GM18502 (cell line): ENCODE data around the gene SSBP3.

Experiments used
- ATAC-seq: cut with Tn5 transposase; IDR thresholded peaks from one replicate; pipeline ENCODE4 v1.9.1; 2021; ENCODE audit warnings: mild to moderate bottlenecking; ENCODE audit not compliant: unreplicated experiment, poor library complexity

The SSBP3 gene

DNA sequence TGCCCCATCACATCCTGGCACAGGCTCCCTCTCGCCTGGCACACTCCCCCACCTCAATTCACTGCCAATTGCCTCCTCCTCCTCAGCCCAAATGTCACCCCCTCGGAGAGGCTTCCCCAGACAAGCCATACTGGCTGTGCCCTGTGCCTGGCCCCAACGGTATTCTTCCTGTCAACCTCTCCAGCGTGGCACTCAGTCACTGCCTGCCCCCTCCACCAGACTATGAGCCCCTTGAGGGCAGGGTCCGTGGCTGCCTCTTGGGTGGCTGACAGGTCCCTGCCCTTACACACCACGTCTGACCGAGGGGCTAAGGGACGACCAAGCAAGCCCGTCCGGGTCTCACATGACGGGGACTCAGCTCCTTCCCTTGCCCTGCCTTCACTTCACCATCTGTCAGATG, 131.3 kb downstream of the SSBP3 start:
- no peak for ATAC-seq

DNA sequence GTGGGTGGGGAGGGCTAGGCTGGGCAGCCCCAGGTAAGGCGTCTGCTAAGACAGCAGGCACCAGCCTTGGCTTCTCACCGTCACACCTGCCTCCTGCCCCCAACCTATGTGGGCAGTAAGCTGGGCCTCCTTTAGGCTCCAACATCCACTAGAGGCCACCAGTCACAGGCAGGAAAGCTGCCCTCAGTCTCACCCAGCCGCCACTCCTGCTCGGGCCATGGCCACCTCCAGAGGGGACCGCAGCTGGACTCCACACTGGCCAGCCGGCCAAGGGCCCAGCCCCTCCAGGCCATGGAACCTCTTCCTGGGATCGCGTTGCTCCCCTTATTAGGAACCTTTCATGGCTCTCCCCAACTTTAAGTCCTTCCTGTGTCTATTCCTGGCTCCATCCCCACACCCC, 131.7 kb downstream of the SSBP3 start:
- no peak for ATAC-seq

DNA sequence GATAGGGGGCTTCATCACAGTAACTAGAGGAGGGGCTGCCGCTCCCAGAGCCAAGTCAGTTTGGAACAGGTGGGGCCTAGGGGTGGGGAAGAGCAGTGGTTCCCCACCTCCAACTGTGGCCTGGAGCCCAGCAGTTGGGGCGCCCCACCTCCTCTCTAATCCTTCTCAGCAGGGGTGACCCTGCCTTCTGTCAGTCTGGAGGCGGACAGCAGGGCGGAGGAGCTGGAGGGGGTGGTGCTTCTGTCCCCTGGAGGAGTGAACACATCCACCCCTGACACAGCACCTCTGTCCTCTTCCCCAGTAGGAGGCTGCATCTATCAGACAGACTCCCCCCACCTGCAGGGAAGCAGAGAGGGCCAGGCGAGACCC, 132.4 kb downstream of the SSBP3 start:
- ATAC-seq = no peak

DNA sequence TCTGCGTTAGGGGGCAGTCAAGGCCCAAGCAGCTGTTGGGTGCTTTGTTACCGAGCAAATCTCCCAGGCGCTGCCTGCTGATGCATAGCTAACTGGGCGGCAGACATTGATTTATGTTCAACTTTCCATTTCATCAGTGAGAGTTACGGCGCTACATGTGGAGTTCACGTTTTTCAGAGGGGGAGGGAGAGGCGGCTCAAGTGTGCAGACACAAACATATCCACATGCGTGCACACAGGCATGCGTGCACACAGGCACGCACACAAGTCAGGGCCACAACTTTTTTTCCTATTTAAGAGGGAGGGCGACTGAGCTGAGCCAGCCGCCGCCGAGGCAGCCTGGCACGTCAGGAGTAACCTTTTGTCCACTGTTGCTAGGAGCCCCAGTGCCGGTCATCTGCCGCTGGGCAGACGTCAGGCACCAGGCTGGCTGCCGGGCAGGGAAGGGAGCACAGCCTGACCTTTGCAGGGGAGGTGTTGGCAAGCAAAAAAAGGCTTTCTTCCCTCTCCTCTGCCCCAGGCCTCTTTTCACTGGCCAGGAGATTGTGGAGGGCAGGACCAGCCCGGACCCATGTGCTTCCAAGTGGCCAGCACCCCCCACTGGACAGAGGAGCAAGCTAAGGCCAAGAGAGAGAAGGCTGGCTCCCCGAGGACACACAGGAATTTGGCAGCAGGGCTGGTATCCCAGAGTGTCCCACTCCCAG, 133.0 kb downstream of the SSBP3 start:
- ATAC-seq = no peak

DNA sequence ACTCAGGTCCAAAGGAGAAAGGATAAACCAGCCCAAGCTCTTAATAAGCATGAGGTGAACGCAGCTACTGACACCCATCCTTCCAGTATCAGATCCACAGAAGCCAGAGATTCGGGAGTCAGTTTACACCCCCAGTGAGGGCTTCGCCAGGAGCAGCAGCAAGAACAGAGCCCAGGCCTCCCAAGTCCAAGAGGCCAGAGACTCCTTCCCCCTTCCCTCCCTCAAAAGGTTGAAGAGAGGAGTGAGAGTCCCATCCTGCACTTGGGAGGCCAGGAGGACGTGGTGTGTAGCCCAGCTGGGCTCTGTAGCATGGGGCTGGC, 133.5 kb downstream of the SSBP3 start:
- ATAC-seq = no peak

DNA sequence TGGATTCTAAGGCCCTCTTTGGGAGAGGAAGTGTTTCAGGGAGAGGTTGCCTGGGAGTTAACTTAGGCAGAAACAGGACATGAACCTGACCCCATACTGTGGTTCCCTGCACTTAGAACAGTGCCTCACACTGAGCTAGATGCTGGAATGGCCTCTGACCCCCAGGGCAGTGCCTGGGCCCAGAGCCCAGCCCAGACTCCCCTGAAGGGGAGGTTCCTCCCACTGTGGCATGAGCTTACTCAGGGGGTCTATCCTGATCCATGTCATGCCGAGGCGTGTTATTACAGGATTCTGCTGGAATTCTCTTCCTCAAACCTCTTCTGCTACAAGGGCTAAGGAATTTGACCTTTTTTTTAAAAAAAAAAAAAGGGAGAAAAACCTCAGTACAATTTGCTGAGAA, 134.1 kb downstream of the SSBP3 start:
- ATAC-seq = no peak

DNA sequence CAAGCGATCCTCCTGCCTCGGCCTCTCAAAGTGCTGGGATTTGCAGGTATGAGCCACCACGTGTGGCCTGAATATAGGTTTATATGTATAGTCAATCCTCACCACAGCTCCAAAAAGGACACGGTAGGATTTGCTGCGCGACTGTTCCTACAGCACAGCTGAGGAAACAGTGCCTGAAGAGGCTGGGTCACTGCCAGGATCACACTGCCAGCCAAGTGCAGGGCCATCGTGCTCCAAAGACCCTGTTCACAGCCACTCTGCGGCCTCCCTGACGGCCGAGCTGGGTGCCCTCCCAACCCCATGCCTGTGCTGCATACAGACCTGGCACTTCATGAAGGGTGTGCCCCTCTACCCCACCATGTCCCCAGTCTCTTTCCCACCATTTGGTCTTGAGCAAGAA, 134.9 kb downstream of the SSBP3 start:
- no peak for ATAC-seq

DNA sequence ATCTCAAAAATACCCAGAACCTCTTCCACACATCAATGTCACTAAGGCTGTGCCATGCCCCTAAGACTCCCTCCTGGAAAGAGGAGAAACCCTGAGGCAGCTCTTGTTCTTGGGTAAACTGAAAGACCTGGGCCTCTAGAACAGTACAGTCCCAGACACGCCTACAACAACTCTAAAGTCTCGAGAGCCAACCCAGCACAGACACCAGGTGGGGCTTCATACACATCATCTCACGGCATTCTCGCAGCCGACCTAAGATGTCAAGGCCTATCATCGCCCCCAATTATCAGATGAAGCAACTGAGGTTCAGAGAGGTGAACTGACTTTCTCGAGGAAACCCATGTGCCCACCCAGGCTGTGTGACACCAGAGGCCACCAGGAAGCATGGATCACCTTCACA, 135.7 kb downstream of the SSBP3 start:
- ATAC-seq = no peak

DNA sequence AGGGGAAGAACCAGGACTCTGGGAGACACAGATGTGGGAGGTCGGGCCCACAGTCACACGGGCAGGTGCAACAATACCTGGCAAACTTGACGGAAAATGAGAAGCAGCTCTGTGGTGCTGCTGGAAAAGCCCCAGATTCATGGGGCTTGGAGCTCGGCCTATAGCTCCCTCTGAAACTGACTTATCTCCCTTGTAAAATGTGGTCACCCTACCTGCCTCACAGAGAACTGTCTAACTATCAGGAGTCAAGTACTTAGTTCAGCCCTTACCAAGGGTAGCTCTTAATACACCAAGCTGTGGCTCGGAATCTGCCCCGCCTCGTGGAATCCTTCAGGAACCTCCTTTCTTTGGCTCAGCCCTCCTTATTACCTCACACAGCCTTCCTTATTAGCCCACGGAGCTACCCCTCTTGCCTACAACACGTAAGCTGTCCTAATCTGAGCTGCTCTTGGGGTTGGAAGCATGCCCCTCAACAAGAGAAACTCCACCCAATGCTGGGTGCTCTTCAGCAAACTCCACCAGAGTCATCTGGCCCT, 137.4 kb downstream of the SSBP3 start:
- ATAC-seq = no peak

DNA sequence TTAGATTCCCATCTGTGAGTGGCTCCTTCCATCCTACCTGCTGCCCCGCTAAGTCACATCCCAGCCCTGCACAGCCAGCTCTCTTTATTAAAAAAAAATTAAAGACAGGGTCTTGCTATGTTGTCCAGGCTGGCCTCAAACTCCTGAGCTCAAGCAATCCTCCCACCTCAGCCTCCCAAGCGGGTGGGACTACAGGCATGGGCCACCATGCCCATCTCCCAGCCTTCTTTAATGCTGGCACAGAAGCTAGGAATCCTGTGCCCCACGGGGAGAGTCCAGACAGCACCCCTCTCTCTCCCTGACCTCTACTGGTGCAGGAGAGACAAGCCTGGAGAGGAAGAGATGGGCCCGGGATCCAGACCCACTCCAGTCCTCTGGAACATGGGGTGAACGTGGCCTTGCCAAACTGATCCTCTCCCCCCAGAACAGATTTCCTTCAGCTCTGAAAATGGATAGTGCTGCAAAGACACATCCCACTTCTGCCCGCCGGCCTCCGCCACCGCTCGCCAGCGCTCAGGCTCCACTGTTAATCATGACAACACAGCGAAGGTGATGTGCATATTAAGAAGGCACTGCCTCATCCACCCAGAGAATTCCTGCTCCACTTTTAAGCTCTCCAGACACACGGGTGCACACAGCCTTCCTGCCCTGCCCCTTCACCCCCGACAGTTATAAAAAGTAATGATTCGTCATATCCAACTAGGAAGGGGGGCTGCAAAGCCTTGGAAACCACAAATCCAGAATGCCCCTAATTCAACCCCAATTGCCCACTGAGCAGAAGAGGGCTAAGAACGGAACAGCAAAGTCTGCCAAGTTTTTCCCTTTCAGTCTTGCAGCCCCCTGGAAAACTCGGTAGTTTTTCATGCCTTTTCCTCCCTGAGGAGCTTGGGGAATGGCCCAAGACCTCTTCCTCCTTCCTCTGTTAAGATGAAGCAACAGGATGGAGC, 138.1 kb downstream of the SSBP3 start:
- ATAC-seq = no peak

DNA sequence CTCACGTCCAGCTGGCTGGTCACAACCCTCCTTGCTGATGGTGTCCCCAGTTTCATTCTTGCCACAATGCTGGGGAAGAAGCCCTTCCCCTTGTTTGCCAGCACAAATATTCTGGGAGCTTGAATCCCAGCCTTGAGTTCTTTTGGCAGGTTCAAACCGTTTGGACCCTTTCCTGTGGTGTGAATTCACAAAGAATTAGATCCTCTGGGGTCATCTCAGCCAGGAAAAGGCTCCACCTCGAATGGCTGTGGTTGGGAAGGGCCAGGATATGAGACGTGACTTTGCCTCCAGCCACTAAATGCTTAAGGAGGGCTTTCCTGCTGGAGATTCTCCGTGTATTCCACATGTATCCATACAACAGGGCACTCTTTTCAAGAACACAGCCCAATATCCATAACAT, 139.3 kb downstream of the SSBP3 start:
- no peak for ATAC-seq

DNA sequence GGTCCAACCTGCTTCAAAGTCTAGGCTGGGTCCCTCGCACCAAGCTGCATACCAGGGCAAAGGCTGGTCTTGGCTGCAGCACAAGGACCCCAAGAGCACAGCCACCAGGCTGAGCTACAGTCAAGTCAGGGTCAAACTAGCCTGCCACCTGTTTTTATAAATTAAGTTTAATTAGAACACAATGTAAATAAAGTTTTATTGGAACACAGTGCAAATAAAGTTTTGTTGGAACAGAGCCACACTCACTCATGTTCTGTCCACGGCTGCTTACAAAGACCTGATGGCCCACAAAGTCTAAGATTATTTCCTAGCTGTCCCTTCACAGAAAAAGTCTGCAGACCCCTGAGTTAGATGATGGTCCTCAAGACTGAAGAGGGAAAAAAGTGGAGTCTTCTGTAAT, 140.0 kb downstream of the SSBP3 start:
- no peak for ATAC-seq

DNA sequence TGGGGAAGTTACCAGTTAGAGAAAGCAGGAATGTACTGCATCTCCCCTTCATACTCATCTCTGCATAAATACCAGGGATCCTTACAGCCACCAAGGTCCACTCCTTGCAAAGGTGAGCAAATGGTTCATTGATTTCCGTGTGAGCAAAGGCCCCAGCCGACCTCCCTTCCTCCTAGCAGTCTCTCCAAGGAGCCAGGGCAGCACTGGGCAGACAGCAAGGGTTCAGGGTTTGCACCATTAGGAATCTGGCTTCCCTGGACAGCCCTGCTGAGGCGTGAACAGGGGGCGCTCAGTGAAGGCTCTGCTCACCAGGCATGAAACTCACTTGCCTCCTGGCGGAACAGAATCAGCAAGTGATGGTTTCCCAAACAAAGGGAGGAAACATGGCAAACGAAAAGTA, 140.5 kb downstream of the SSBP3 start:
- ATAC-seq = no peak

DNA sequence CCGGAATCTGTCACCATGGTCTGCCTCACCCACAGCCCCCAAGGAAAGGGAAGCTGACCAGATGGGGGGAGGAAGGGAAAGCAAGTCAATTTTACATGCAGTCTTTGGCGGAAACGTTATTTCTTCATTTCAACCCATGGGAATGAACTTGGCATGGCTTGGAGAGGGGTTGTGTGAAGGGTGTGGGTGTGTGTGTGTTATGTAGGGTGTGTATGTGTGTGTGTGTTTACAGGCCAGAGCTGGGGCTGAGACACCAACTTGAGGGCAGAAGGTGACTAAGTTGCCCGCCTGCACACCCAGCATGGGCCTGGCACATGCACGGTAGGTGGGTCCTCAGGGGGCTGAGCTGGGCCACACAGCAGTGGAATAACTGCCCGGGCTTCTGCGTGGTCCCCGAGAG, 141.1 kb downstream of the SSBP3 start:
- ATAC-seq = no peak

DNA sequence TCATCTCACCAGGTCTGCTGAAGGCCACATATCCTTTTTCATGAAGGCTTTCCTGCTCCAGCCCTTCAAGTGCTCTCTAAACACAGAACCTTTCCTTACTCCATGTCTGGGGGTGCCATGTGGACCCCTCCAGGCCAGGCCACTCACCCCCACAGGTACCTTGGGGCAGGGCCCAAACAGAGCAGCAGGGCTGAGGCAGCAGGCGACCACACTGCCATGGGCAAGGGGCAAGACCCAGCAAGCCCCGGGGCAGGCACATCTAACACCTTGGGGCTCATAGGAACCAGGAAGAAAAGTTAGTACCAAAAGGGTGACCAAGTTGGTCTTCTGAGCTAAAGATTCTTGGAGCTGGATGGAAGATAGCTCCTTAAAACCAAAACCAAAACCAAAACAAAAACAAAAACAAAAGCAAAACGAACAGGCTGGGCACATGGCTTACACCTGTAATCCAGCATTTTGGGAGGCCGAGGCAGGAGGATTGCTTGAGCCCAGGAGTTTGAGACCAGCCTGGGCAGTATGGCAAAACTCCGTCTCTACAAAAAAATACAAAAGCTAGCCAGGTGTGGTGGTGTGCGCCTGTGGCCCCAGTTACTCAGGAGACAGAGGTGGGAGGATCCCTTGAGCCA, 142.5 kb downstream of the SSBP3 start:
- ATAC-seq = no peak

DNA sequence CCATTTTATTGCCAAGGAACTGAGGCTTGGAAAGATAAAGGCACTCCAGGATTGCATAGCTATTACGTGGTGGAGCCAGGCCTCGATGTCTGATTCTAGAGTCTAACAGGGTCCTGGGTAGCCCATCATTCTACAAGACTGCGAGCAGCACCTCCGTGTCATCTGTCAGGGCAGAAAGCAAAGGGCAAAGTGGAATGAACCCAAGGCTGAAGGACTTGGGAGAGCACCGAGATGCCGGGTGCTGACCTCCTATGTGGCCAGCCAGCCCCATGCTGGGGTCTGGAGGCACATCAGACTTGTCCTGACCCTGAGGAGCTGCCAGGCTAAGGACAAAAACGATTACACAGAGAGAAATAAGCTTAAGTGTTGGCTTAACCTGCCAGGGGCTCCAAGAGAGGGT, 143.9 kb downstream of the SSBP3 start:
- no peak for ATAC-seq

DNA sequence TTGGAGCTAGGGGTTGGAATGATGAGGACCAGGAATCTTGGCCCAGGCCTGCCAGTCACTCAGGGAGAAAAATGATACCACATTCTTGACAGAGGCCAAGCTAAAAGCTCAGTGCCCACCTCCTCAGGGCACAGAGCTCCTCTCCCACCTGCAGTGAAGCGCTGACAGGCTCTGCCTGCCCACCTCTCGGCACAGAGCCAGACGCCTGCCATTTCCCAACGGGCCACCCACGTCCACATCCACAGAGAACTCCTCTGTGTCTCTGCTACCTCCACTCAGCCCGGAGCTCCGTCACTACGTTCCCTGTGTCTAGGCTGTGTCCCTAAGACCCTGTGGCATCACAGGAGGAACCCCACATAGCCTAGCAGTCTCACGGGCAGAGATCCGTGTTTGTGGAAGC, 145.4 kb downstream of the SSBP3 start:
- no peak for ATAC-seq

DNA sequence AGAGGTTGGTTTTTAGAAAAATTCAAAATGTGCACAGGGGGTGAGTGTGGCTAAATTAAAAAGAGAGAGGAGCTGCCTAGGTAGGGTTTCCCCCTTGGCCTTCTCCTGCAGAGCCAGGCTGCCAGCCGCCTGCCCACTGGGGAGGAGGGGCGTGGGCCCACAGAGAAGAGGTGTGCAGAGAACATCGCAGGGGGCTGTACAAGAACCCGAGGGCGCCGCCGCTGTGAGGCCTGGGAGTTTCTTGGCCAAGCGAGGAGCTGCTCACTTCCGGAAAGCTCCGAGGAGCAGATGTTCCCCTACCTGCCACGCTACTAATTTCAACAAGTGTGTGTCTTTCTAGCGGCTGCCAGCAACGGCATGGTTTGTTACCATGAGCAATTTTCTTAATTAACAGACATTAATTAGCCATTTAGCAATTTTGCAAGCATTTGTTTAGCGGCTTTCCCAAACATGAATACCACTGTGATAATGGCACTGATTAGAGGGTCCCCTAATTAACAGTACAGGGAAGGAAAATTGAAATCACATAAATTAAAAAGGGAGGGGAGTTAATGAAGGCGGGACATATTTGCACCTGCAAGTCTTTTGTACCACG, 146.6 kb downstream of the SSBP3 start:
- no peak for ATAC-seq

DNA sequence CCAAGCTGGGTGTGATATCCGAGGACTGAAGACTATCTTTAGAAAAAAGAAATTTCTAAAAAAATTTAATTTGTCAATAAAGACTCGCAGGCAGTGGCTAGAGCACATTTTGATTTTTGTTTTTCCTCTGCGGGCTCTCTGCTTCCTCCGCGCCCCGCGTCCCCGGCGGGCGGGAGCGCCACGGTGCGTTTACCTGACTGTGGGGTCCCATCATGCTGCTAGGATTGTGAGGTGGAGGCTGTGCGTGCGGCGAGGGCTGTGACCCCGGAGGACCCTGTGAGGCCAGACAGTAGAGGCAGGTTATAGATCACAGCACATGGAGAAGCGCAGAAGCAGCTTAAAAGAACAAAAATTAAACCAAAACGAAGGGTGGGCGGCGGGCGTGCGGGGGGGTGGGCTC, 148.3 kb downstream of the SSBP3 start:
- no peak for ATAC-seq

DNA sequence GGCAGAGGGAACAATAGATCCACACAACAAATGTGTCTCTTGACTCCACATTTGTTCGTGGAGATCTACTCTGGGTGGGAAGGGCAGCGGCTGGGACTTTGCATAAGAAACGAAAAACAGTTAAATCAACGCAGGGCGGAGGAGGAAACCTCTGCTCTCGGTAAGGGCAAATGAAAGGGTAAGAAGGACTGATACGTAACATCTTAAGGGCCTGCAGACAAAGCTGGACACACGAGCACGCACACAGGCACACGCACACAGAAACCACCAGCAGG, 148.9 kb downstream of the SSBP3 start:
- ATAC-seq = no peak
